ENCODE measurements around the gene ADAD2.
"Not testable (repeated sequence)": the region's sequence is repeated elsewhere in the genome, so short reads cannot be mapped to it uniquely, and the experiment has no call there.

Gene ADAD2

GRCh38 chr16:84196727-84197394 lies 5.9 kb downstream of the ADAD2 start:
- DNase-seq = no peak

- no peak for DNase-seq
Measured at GRCh38 chr16:84197466-84198128, 6.6 kb downstream of the ADAD2 start.

- DNase-seq = no peak
Measured at GRCh38 chr16:84198401-84198800, 7.4 kb downstream of the ADAD2 start.

- DNase-seq = no peak
Measured at GRCh38 chr16:84199097-84199496, 8.1 kb downstream of the ADAD2 start.

- DNase-seq = no peak
Measured at GRCh38 chr16:84199861-84200260, 8.9 kb downstream of the ADAD2 start.

GRCh38 chr16:84204551-84204950 lies 13.6 kb downstream of the ADAD2 start:
- DNase-seq = not testable (repeated sequence)

- DNase-seq = not testable (repeated sequence)
Measured at GRCh38 chr16:84205123-84205522, 14.2 kb downstream of the ADAD2 start.

GRCh38 chr16:84205976-84206691 lies 15.2 kb downstream of the ADAD2 start:
- no peak for DNase-seq

GRCh38 chr16:84207251-84207650 lies 16.3 kb downstream of the ADAD2 start:
- no peak for DNase-seq

- no peak for DNase-seq
Measured at GRCh38 chr16:84207879-84208278, 16.9 kb downstream of the ADAD2 start.

- no peak for DNase-seq
Measured at GRCh38 chr16:84209989-84210388, 19.0 kb downstream of the ADAD2 start.

- no peak for DNase-seq
Measured at GRCh38 chr16:84212154-84212553, 21.2 kb downstream of the ADAD2 start.

- no peak for DNase-seq
Measured at GRCh38 chr16:84212631-84213030, 21.7 kb downstream of the ADAD2 start.

- DNase-seq = no peak
Measured at GRCh38 chr16:84214451-84215066, 23.6 kb downstream of the ADAD2 start.

- DNase-seq = no peak
Measured at GRCh38 chr16:84215531-84215930, 24.6 kb downstream of the ADAD2 start.

GRCh38 chr16:84216144-84216543 lies 25.2 kb downstream of the ADAD2 start:
- DNase-seq = not testable (repeated sequence)

- no peak for DNase-seq
Measured at GRCh38 chr16:84218176-84218823, 27.3 kb downstream of the ADAD2 start.

GRCh38 chr16:84218956-84219355 lies 28.0 kb downstream of the ADAD2 start:
- DNase-seq = no peak

- no peak for DNase-seq
Measured at GRCh38 chr16:84220851-84221250, 29.9 kb downstream of the ADAD2 start.

- DNase-seq = no peak
Measured at GRCh38 chr16:84223456-84223855, 32.5 kb downstream of the ADAD2 start.

- DNase-seq = no peak
Measured at GRCh38 chr16:84224554-84224953, 33.6 kb downstream of the ADAD2 start.

GRCh38 chr16:84225126-84225525 lies 34.2 kb downstream of the ADAD2 start:
- DNase-seq = no peak

GRCh38 chr16:84225571-84225970 lies 34.6 kb downstream of the ADAD2 start:
- no peak for DNase-seq
